Testis (tissue), 3 donors: ENCODE data around the gene ANKRD11. TPM values are rescaled to one million over a fixed set of nuclear protein-coding genes. Genes with fewer than 3 reads are reported as not detected.

ENCODE experiments used
- DNase-seq: peaks from one replicate; pipeline ENCODE4 v3.0.0-alpha.2; 2019
- H3K27ac ChIP-seq, 2 donors: fragments of 200-600 bp; sonication (generic); one replicate each; pipeline ENCODE4 v1.5.1; 2019
- H3K27me3 ChIP-seq: fragments of 200-600 bp; sonication (generic); one replicate; pipeline ENCODE4 v1.5.1; 2019
- H3K36me3 ChIP-seq: fragments of 200-600 bp; sonication (generic); one replicate; pipeline ENCODE4 v1.5.1; 2017; ENCODE audit warnings: low read depth; ENCODE audit errors: missing control alignments
- H3K4me1 ChIP-seq: fragments of 200-600 bp; sonication (generic); one replicate; pipeline ENCODE4 v1.5.1; 2019
- H3K4me3 ChIP-seq, 2 donors: fragments of 200-600 bp; sonication (generic); one replicate each; pipeline ENCODE4 v1.5.1; 2017 to 2019
- H3K9me3 ChIP-seq: fragments of 200-600 bp; sonication (generic); one replicate; pipeline ENCODE4 v1.5.1; 2017
- POLR2A ChIP-seq: fragments of 450-650 bp; IDR thresholded peaks from one replicate; pipeline ENCODE4 v1.6.1; 2017; ENCODE audit warnings: antibody characterized with exemption, mild to moderate bottlenecking, moderate library complexity
- WGBS, 2 donors: methylation state at CpG; one replicate each; pipeline ENCODE4 v1.1.5; 2018; 5-methylcytosine and 5-hydroxymethylcytosine counted together
- intact Hi-C: fragments of 100-400 bp; cut with DNase I; formaldehyde crosslinking; loops from one replicate; pipeline ENCODE4 v1.15.1; 2023; ENCODE audit warnings: low total_unique reads
- polyA plus RNA-seq: library from polyadenylated mRNA; stranded (reverse); fragments of 350-450 nt; fragmentation: Illumina TruSeq; extraction: RNeasy Lipid Tissue Mini Kit (QIAGEN cat#74804); gene quantifications from one replicate; pipeline ENCODE4 v1.2.3, GENCODE V29; 2014; ENCODE audit warnings: low read depth, low replicate concordance; ENCODE audit not compliant: insufficient read depth
- total RNA-seq, 2 donors: library from RNA; depleted of rRNA; stranded (reverse); fragments of >200 nt; gene quantifications; one replicate each; pipeline ENCODE4 v1.2.3, GENCODE V29; 2016
- TF ChIP-seq, protein P1 (sequence below), 3 experiments: fragments of 450-650 bp in 2 of 3; fragments of 200-600 bp in 1 of 3; sonication (generic) in 1 of 3; IDR thresholded peaks; one replicate each; pipeline ENCODE4 v1.5.1; 2016 to 2019; ENCODE audit warnings: antibody characterized with exemption in 3 of 3, mild to moderate bottlenecking in 2 of 3, moderate library complexity in 1 of 3

ANKRD11 gene
- total and polyA plus RNA-seq, 3 donors from 2014 or later: 49.7 to 187 (median 150) TPM

DNA sequence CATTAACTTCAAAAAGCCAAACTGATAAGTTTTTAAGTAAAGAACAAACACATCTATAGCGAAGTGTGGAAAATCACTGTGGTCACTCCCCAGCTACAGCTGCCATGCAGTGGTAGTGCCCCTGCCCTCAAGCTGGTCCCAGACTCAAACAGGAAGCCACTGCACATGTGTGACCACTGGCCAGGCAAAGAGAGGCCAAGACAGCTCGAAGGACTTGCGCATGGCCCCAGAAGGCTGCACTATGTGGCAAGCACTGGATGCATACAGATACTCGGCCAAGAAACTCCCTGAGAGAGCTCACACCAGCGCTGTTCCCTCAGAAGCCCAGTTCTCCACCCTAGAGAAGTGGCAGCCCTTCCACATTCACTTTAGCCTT lies 82.4 kb downstream of the ANKRD11 start:
- 43 to 46% methylated on average over 5 of the region's 5 CpGs for WGBS, 2 donors
- no peaks in the 10 kb centered on the region for H3K27me3 ChIP-seq
- TF ChIP-seq, protein P1, sequence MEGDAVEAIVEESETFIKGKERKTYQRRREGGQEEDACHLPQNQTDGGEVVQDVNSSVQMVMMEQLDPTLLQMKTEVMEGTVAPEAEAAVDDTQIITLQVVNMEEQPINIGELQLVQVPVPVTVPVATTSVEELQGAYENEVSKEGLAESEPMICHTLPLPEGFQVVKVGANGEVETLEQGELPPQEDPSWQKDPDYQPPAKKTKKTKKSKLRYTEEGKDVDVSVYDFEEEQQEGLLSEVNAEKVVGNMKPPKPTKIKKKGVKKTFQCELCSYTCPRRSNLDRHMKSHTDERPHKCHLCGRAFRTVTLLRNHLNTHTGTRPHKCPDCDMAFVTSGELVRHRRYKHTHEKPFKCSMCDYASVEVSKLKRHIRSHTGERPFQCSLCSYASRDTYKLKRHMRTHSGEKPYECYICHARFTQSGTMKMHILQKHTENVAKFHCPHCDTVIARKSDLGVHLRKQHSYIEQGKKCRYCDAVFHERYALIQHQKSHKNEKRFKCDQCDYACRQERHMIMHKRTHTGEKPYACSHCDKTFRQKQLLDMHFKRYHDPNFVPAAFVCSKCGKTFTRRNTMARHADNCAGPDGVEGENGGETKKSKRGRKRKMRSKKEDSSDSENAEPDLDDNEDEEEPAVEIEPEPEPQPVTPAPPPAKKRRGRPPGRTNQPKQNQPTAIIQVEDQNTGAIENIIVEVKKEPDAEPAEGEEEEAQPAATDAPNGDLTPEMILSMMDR (IDR thresholded peaks at IDR 0.05): no peak
- TF ChIP-seq POLR2A: no peak
- no peaks in the 10 kb centered on the region for H3K36me3 ChIP-seq
- peaks cover 40% of the 10 kb centered on the region for H3K4me1 ChIP-seq
- H3K27ac ChIP-seq: no peak overlapping the region
- intact Hi-C loops: no loop called here
- no peaks in the 10 kb centered on the region for H3K9me3 ChIP-seq
- peak; percentile 50 for DNase-seq
- no peak overlapping the region for H3K4me3 ChIP-seq

DNA sequence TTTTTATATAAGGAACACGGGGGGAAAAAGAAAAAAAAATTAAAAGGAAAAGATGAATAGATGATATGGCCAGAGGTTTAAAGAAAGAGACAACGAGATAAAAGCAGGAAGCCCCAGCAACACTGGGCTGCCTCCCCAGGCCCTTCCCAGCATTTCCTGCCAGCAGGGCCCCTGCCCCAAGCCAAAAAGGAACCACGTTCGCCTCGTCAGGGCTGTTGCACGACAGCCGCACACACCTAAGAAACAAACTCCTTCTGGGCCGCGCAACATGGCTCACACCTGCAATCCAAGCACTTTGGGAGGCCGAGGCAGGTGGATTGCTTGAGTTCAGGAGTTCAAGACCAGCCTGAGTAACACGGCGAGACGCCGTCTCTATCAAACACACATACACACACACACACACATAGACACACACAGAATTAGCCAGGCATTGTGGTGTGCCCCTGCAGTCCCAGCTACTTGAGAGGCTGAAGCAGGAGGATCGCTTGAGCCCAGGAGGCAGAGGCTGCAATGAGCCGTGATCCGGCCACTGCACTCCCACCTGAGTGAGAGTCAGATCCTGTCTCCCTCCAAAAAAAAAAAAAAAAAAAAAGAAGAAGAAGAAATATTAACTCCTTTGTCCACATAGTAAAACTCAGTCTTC lies 83.0 kb downstream of the ANKRD11 start:
- no peak for DNase-seq
- H3K27me3 ChIP-seq: no peaks in the 10 kb centered on the region
- no peak overlapping the region for H3K27ac ChIP-seq
- TF ChIP-seq POLR2A: no peak
- TF ChIP-seq, protein P1 (IDR thresholded peaks at IDR 0.05): no peak
- H3K4me3 ChIP-seq: no peak overlapping the region
- intact Hi-C loops: no loop called here
- H3K9me3 ChIP-seq: no peaks in the 10 kb centered on the region
- H3K4me1 ChIP-seq: peaks cover 35% of the 10 kb centered on the region
- 69 to 73% methylated on average over 15 to 17 of the region's 17 CpGs for WGBS, 2 donors
- H3K36me3 ChIP-seq: no peaks in the 10 kb centered on the region

DNA sequence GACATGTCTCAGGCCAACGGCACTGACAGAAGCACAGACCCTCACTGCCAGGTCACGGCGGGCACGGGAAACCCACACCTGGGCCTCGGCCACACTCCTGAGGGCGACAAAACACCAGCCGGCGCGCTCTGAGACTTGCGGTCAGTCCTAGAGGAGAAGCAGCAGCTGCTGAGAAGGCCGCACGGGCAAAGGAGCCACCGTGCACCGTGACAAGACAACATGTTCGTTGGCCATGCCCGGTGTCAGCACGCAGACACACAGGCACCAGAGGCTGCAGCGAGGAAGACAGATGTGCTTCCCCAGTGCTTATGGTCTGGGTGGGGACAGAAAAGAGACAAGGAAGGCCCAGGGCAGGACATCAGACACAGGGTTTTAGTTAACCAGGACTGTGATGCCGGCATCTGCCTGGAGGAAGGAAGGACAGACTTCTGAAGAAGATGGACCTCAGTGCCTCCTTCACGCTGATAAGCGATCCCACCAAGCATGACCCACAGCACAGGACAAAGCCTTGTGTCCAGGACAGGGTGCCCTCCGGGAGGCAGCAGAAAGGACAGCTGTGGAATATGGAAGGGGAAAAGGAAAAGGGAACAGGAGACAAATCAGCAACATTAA lies 84.0 kb downstream of the ANKRD11 start:
- no peak for DNase-seq
- WGBS, 2 donors: 78 to 85% methylated on average over 17 to 22 of the region's 22 CpGs
- TF ChIP-seq POLR2A: no peak
- TF ChIP-seq, protein P1 (IDR thresholded peaks at IDR 0.05): no peak
- Histone ChIP-seq H3K27ac (no peak overlapping the region), H3K27me3 (no peaks in the 10 kb centered on the region), H3K9me3 (no peaks in the 10 kb centered on the region), H3K36me3 (no peaks in the 10 kb centered on the region), H3K4me1 (peaks cover 36% of the 10 kb centered on the region), H3K4me3 (no peak overlapping the region)
- intact Hi-C loops: no loop called here

DNA sequence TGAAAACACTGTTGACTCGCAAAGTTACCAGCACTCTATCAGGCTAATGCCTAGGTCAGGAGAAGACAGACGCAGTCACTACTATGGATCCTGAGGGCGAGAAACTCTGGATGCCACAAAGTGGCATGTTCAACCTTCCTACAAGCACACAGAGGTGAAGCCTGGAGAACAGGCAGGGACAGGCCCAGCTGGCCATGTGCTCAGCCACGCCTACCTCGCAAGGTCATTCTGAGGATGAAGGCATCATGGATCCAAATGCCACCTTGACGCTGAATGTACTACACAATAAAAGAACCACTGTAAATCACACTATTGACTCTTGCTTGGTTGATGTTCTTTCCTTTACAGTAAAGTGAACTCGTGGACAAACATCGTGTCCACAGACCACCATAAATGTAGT lies 85.8 kb downstream of the ANKRD11 start:
- TF ChIP-seq, protein P1 (IDR thresholded peaks at IDR 0.05): no peak
- no peak for DNase-seq
- WGBS, 2 donors: 85 to 88% methylated on average over 8 of the region's 8 CpGs

DNA sequence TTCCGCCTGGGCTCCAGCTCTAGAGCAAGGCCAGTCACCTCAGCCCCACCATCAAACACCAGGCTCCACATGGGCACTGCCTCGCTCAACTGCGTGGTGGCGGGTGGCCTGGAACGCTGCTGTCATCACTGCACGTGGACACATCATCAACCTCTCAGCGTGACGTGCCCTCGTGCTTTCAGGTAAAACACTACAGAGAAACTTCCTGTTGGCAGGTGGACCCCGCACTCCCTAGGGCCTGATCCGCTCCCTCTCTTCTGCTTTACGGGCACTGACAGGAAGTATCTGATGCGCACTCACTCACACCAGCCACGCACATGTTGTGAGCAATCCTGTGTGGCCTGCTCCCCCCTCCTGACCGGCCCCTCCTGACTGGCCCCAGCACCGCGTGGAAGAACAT lies 87.4 kb downstream of the ANKRD11 start:
- 84 to 95% methylated on average over 14 to 17 of the region's 17 CpGs for WGBS, 2 donors
- H3K9me3 ChIP-seq: no peaks in the 10 kb centered on the region
- no peak overlapping the region for H3K4me3 ChIP-seq
- intact Hi-C loops: no loop called here
- H3K36me3 ChIP-seq: no peaks in the 10 kb centered on the region
- H3K27ac ChIP-seq: no peak overlapping the region
- peaks cover 18% of the 10 kb centered on the region for H3K4me1 ChIP-seq
- H3K27me3 ChIP-seq: no peaks in the 10 kb centered on the region
- TF ChIP-seq, protein P1 (IDR thresholded peaks at IDR 0.05): no peak
- TF ChIP-seq POLR2A: no peak
- no peak for DNase-seq

More for the DNA sequence above, 85.8 kb downstream of the ANKRD11 start:
- Histone ChIP-seq H3K9me3 (no peaks in the 10 kb centered on the region), H3K36me3 (no peaks in the 10 kb centered on the region), H3K27ac (no peak overlapping the region), H3K27me3 (no peaks in the 10 kb centered on the region), H3K4me3 (no peak overlapping the region), H3K4me1 (peaks cover 25% of the 10 kb centered on the region)
- intact Hi-C loops: no loop called here
